ENCODE results near the gene NLRP5. TPM values are rescaled to one million over a fixed set of nuclear protein-coding genes. Genes with fewer than 3 reads are reported as not detected.

NLRP5 gene
- total RNA-seq, 1 experiment from 2014 or later, result not detected

- Histone ChIP-seq H3F3A (ENCODE audit: insufficient read depth, low read depth) (0 out of 2 replicates have a peak, but pooled peaks cover 3% of the 10 kb centered on the region), H3K27ac (no peak overlapping the region), H3K4me2 (no peak overlapping the region), H3K4me3 (no peak overlapping the region), H3K4me1 (replicated peaks; ENCODE audit: insufficient read depth) (no peaks in the 10 kb centered on the region), H3K9me3 (ENCODE audit: insufficient read depth, low read depth) (no peaks in the 10 kb centered on the region), H3K79me2 (ENCODE audit: low read depth) (peaks cover 55% of the 10 kb centered on the region), H3K9me2 (ENCODE audit: insufficient read depth) (no peaks in the 10 kb centered on the region), H3K27me3 (ENCODE audit: insufficient read depth, low read depth) (no peaks in the 10 kb centered on the region), H4K20me1 (ENCODE audit: insufficient read depth) (peaks cover 74% of the 10 kb centered on the region), H2AFZ (no peak overlapping the region), H3K36me3 (ENCODE audit: low read depth) (no peaks in the 10 kb centered on the region; the same call in 1 of the 2 replicates)
- TF ChIP-seq CTCF (conservative IDR thresholded peaks at IDR 0.05), result no peak
- no peak for TF ChIP-seq EZH2 (IDR thresholded peaks at IDR 0.05; ENCODE audit: low read depth)
- ChIA-PET POLR2A (ENCODE audit: unreplicated experiment) (no interaction called here), CTCF (no interaction called here)
- peak in 1 of 2 experiments; percentile 9 for DNase-seq
- intact Hi-C loops (cut with micrococcal nuclease; ENCODE audit: unreplicated experiment), result no loop called here
- BruUV-seq (replicated peaks), result TSS peak; percentile 16
Observed at GRCh38 chr19:56101746-56102535, 115.4 kb downstream of the NLRP5 start.

- H4K20me1 ChIP-seq (ENCODE audit: insufficient read depth), result peaks cover 73% of the 10 kb centered on the region
- H3K4me2 ChIP-seq, result no peak overlapping the region
- ChIA-PET POLR2A (ENCODE audit: unreplicated experiment) (no interaction called here), CTCF (no interaction called here)
- TF ChIP-seq EZH2 (IDR thresholded peaks at IDR 0.05; ENCODE audit: low read depth) (no peak), CTCF (conservative IDR thresholded peaks at IDR 0.05) (no peak)
- no peak overlapping the region for H3K4me3 ChIP-seq
- H3K9me3 ChIP-seq (ENCODE audit: insufficient read depth, low read depth), result no peaks in the 10 kb centered on the region
- no peaks in the 10 kb centered on the region for H3K4me1 ChIP-seq (replicated peaks; ENCODE audit: insufficient read depth)
- H2AFZ ChIP-seq, result no peak overlapping the region
- no peaks in the 10 kb centered on the region for H3K9me2 ChIP-seq (ENCODE audit: insufficient read depth)
- BruUV-seq (replicated peaks), result no TSS peak
- H3K27ac ChIP-seq, result no peak overlapping the region
- no peaks in the 10 kb centered on the region; the same call in 1 of the 2 replicates for H3K36me3 ChIP-seq (ENCODE audit: low read depth)
- H3K27me3 ChIP-seq (ENCODE audit: insufficient read depth, low read depth), result no peaks in the 10 kb centered on the region
- intact Hi-C loops (cut with micrococcal nuclease; ENCODE audit: unreplicated experiment), result no loop called here
- H3K79me2 ChIP-seq (ENCODE audit: low read depth), result peaks cover 67% of the 10 kb centered on the region
- peak in 1 of 2 experiments; percentile 28 for DNase-seq
- H3F3A ChIP-seq (ENCODE audit: insufficient read depth, low read depth), result 0 out of 2 replicates have a peak, but pooled peaks cover 3% of the 10 kb centered on the region
Observed at GRCh38 chr19:56103027-56103614, 116.5 kb downstream of the NLRP5 start.

- Histone ChIP-seq H4K20me1 (ENCODE audit: insufficient read depth) (peaks cover 79% of the 10 kb centered on the region), H3F3A (ENCODE audit: insufficient read depth, low read depth) (0 out of 2 replicates have a peak, but pooled peaks cover 3% of the 10 kb centered on the region), H3K27me3 (ENCODE audit: insufficient read depth, low read depth) (no peaks in the 10 kb centered on the region), H3K79me2 (ENCODE audit: low read depth) (peaks cover 75% of the 10 kb centered on the region), H3K9me3 (ENCODE audit: insufficient read depth, low read depth) (no peaks in the 10 kb centered on the region), H2AFZ (no peak overlapping the region), H3K4me3 (no peak overlapping the region), H3K4me1 (replicated peaks; ENCODE audit: insufficient read depth) (no peaks in the 10 kb centered on the region), H3K36me3 (ENCODE audit: low read depth) (no peaks in the 10 kb centered on the region; the same call in 1 of the 2 replicates), H3K27ac (no peak overlapping the region), H3K4me2 (no peak overlapping the region), H3K9me2 (ENCODE audit: insufficient read depth) (no peaks in the 10 kb centered on the region)
- no TSS peak for BruUV-seq (replicated peaks)
- ChIA-PET CTCF (no interaction called here), POLR2A (ENCODE audit: unreplicated experiment) (no interaction called here)
- TF ChIP-seq EZH2 (IDR thresholded peaks at IDR 0.05; ENCODE audit: low read depth), result no peak
- TF ChIP-seq CTCF (conservative IDR thresholded peaks at IDR 0.05), result no peak
- intact Hi-C loops (cut with micrococcal nuclease; ENCODE audit: unreplicated experiment), result no loop called here
- DNase-seq, result peak in 1 of 2 experiments; percentile 29
Observed at GRCh38 chr19:56104423-56104822, 117.8 kb downstream of the NLRP5 start.
